ENCODE results near the gene MAP3K15. TPM values are rescaled to one million over a fixed set of nuclear protein-coding genes. Genes with fewer than 3 reads are reported as not detected.

Gene MAP3K15
- polyA plus RNA-seq, 1 donor (not counting 4 experiments of a cell fraction or from before 2014, with no cell fraction given): 0.03 TPM

DNA sequence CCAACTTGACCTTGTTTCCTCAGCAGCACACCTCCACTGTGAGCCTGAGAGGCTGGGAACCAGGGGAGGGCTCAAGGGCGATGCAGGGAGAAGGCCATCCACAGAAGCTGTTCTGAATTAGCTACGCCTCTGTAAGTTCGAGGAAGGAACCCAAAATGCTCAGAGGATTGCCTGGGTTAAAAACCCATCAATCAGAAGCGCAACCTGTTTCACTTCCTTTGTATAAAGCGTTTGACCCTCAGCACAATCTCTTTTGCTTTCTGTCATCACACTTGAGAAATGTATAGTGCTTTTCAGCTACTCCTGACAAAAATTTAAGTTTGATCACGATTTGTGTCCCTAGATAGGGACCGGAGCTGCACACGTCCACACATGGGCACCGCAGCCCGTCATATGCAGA lies 48.0 kb upstream of the MAP3K15 start:
- DNase-seq (ENCODE audit: low read depth, low spot score): no peak
- peaks cover 0 to 3% of the 10 kb centered on the region in 2 experiments for H3K36me3 ChIP-seq (ENCODE audit: control insufficient read depth in 2 of 2, extremely low read depth in 1 of 2, insufficient read depth in 2 of 2, low read length in 2 of 2)
- H3K9ac ChIP-seq (ENCODE audit: control insufficient read depth, extremely low read depth, insufficient read depth, low read length): no peak overlapping the region
- dilution Hi-C loops (cut with MboI; ENCODE audit: extremely low pct_ligation_motif_present, low sequenced_read_pairs): no loop called here
- H3K9me3 ChIP-seq (ENCODE audit: control insufficient read depth, low read depth, low read length): no peaks in the 10 kb centered on the region
- H3K27me3 ChIP-seq (ENCODE audit: control insufficient read depth, extremely low read depth, insufficient read depth, low read length): no peaks in the 10 kb centered on the region
- no peaks in the 10 kb centered on the region for H3K4me1 ChIP-seq (ENCODE audit: control insufficient read depth, extremely low read depth, insufficient read depth, low read length)
- H3K27ac ChIP-seq (ENCODE audit: control insufficient read depth, insufficient read depth, low read length): no peak overlapping the region
- no peaks in the 10 kb centered on the region for H3K9me1 ChIP-seq (ENCODE audit: control insufficient read depth, extremely low read depth, insufficient read depth, low read length)
- no peak for FAIRE-seq
- H3K4me2 ChIP-seq (ENCODE audit: control insufficient read depth, extremely low read depth, insufficient read depth, low read depth, low read length): no peak overlapping the region
- no peak overlapping the region for H2AFZ ChIP-seq (ENCODE audit: control insufficient read depth, low read length)
- no peak overlapping the region for H3K4me3 ChIP-seq (ENCODE audit: control insufficient read depth in 2 of 3, extremely low read depth in 1 of 3, insufficient read depth in 2 of 3, low read depth in 1 of 3, low read length in 3 of 3)
- H4K20me1 ChIP-seq (ENCODE audit: control insufficient read depth, extremely low read depth, insufficient read depth, low read length): no peaks in the 10 kb centered on the region
- TF ChIP-seq EZH2 (IDR thresholded peaks at IDR 0.05; ENCODE audit: low read length): no peak
- TF ChIP-seq, protein P1, sequence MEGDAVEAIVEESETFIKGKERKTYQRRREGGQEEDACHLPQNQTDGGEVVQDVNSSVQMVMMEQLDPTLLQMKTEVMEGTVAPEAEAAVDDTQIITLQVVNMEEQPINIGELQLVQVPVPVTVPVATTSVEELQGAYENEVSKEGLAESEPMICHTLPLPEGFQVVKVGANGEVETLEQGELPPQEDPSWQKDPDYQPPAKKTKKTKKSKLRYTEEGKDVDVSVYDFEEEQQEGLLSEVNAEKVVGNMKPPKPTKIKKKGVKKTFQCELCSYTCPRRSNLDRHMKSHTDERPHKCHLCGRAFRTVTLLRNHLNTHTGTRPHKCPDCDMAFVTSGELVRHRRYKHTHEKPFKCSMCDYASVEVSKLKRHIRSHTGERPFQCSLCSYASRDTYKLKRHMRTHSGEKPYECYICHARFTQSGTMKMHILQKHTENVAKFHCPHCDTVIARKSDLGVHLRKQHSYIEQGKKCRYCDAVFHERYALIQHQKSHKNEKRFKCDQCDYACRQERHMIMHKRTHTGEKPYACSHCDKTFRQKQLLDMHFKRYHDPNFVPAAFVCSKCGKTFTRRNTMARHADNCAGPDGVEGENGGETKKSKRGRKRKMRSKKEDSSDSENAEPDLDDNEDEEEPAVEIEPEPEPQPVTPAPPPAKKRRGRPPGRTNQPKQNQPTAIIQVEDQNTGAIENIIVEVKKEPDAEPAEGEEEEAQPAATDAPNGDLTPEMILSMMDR (optimal IDR thresholded peaks at IDR 0.05 in 1 of 3, IDR thresholded peaks at IDR 0.05 in 1 of 3, conservative IDR thresholded peaks at IDR 0.05 in 1 of 3; ENCODE audit: extremely low read depth in 1 of 3, insufficient read depth in 2 of 3, low read length in 3 of 3): no peak
- H3K79me2 ChIP-seq (ENCODE audit: control insufficient read depth, insufficient read depth, low read length): no peaks in the 10 kb centered on the region

DNA sequence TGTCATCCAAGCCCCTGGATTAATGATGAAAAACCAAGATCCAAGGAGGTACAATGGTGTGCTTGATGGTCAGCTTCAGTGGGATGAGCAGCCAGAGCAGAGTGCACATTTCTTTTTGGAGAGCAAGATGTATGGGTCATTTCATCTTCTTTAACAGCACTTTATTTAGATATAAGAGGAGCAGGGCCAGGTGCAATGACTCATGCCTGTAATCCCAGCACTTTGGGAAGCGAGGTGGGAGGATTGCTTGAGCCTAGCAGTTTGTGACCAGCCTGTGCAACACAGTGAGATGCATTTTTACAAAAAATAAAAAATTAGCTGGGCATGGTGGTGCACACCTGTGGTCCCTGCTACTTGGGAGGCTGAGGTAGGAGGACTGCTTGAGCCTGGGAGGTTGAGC lies 45.3 kb upstream of the MAP3K15 start:
- H3K4me3 ChIP-seq (ENCODE audit: control insufficient read depth in 2 of 3, extremely low read depth in 1 of 3, insufficient read depth in 2 of 3, low read depth in 1 of 3, low read length in 3 of 3): no peak overlapping the region
- no peaks in the 10 kb centered on the region for H3K9me3 ChIP-seq (ENCODE audit: control insufficient read depth, low read depth, low read length)
- DNase-seq (ENCODE audit: low read depth, low spot score) (no peak), FAIRE-seq (no peak)
- no peak overlapping the region for H3K27ac ChIP-seq (ENCODE audit: control insufficient read depth, insufficient read depth, low read length)
- H3K36me3 ChIP-seq (ENCODE audit: control insufficient read depth in 2 of 2, extremely low read depth in 1 of 2, insufficient read depth in 2 of 2, low read length in 2 of 2): no peaks in the 10 kb centered on the region
- H3K4me1 ChIP-seq (ENCODE audit: control insufficient read depth, extremely low read depth, insufficient read depth, low read length): no peaks in the 10 kb centered on the region
- H3K4me2 ChIP-seq (ENCODE audit: control insufficient read depth, extremely low read depth, insufficient read depth, low read depth, low read length): no peak overlapping the region
- H3K27me3 ChIP-seq (ENCODE audit: control insufficient read depth, extremely low read depth, insufficient read depth, low read length): no peaks in the 10 kb centered on the region
- H3K79me2 ChIP-seq (ENCODE audit: control insufficient read depth, insufficient read depth, low read length): no peaks in the 10 kb centered on the region
- TF ChIP-seq, protein P1 (optimal IDR thresholded peaks at IDR 0.05 in 1 of 3, IDR thresholded peaks at IDR 0.05 in 1 of 3, conservative IDR thresholded peaks at IDR 0.05 in 1 of 3; ENCODE audit: extremely low read depth in 1 of 3, insufficient read depth in 2 of 3, low read length in 3 of 3): no peak
- no peak for TF ChIP-seq EZH2 (IDR thresholded peaks at IDR 0.05; ENCODE audit: low read length)
- H2AFZ ChIP-seq (ENCODE audit: control insufficient read depth, low read length): no peak overlapping the region
- H4K20me1 ChIP-seq (ENCODE audit: control insufficient read depth, extremely low read depth, insufficient read depth, low read length): no peaks in the 10 kb centered on the region
- H3K9ac ChIP-seq (ENCODE audit: control insufficient read depth, extremely low read depth, insufficient read depth, low read length): no peak overlapping the region
- H3K9me1 ChIP-seq (ENCODE audit: control insufficient read depth, extremely low read depth, insufficient read depth, low read length): no peaks in the 10 kb centered on the region
- dilution Hi-C loops (cut with MboI; ENCODE audit: extremely low pct_ligation_motif_present, low sequenced_read_pairs): no loop called here

All from keratinocyte (primary cell).